Epithelial cell of esophagus (primary cell): ENCODE data around the gene CEP85L.

ENCODE experiments used
- DNase-seq: peaks from one replicate; pipeline ENCODE4 v3.0.0; 2010; ENCODE audit warnings: low read depth
- H3K4me3 ChIP-seq: 2 replicates; pipeline ENCODE4 v1.5.1; 2011; ENCODE audit warnings: mild to moderate bottlenecking, low read length, control low read depth
- CTCF ChIP-seq: IDR thresholded peaks from 2 replicates; pipeline ENCODE4 v1.5.1; 2011; ENCODE audit warnings: low read depth, mild to moderate bottlenecking, low read length, control low read depth, inconsistent platforms; ENCODE audit not compliant: insufficient read depth; ENCODE audit errors: missing control alignments

Gene CEP85L

GRCh38 chr6:118586746-118587485 is 64.5 kb downstream of the CEP85L start:
- DNase-seq, result no peak
- no peak for TF ChIP-seq CTCF
- no peak overlapping the region for H3K4me3 ChIP-seq

GRCh38 chr6:118584911-118585310 is 66.5 kb downstream of the CEP85L start:
- H3K4me3 ChIP-seq, result no peak overlapping the region
- no peak for TF ChIP-seq CTCF
- DNase-seq, result peak; percentile 33

GRCh38 chr6:118581489-118581959 is 69.9 kb downstream of the CEP85L start:
- no peak overlapping the region for H3K4me3 ChIP-seq
- no peak for TF ChIP-seq CTCF
- DNase-seq, result peak; percentile 53

GRCh38 chr6:118580585-118581419 is 70.6 kb downstream of the CEP85L start:
- TF ChIP-seq CTCF, result peak; percentile 67
- no peak overlapping the region for H3K4me3 ChIP-seq
- DNase-seq, result peak; percentile 77

GRCh38 chr6:118579786-118580185 is 71.6 kb downstream of the CEP85L start:
- DNase-seq, result no peak
- no peak for TF ChIP-seq CTCF
- H3K4me3 ChIP-seq, result no peak overlapping the region

- DNase-seq, result no peak
- TF ChIP-seq CTCF, result no peak
- H3K4me3 ChIP-seq, result no peak overlapping the region
Measured at GRCh38 chr6:118578617-118579016, 72.8 kb downstream of the CEP85L start.
